ENCODE results near the gene PDE4B. TPM values are rescaled to one million over a fixed set of nuclear protein-coding genes. Genes with fewer than 3 reads are reported as not detected.
"Not testable (repeated sequence)": the region's sequence is repeated elsewhere in the genome, so short reads cannot be mapped to it uniquely, and the experiment has no call there.

Gene PDE4B
- total and polyA plus RNA-seq, 2 of the 13 experiments (the other 11 are each of a cell fraction or from before 2014, with no cell fraction given): not detected

- no peak overlapping the region for H3K9ac ChIP-seq (ENCODE audit: insufficient read depth, low read depth, low read length)
- H3K4me2 ChIP-seq (ENCODE audit: low read depth, low read length): no peak overlapping the region
- peaks cover 42% of the 10 kb centered on the region for H3K9me3 ChIP-seq (ENCODE audit: low read length)
- no peak for ATAC-seq
- in situ Hi-C loops (cut with HindIII; ENCODE audit: extremely low pct_ligation_motif_present, low pct_unique_long_range_greater_than_20kb) (no loop called here), intact Hi-C loops (cut with micrococcal nuclease; ENCODE audit: unreplicated experiment) (no loop called here)
- H3K79me2 ChIP-seq (ENCODE audit: insufficient read depth, low read length): no peaks in the 10 kb centered on the region
- ChIA-PET CTCF (ENCODE audit: low intra/inter-chr PET ratio, low total read pairs) (no interaction called here), POLR2A (no interaction called here)
- H2AFZ ChIP-seq (ENCODE audit: low read length): no peak overlapping the region
- peak; percentile 64 to 88 for TF ChIP-seq MAFK (conservative IDR thresholded peaks at IDR 0.05 in 1 of 2, IDR thresholded peaks at IDR 0.05 in 1 of 2; ENCODE audit: low read length in 2 of 2)
- no peak for TF ChIP-seq SOX5 (CRISPR knock-in tag; IDR thresholded peaks at IDR 0.05; ENCODE audit: borderline replicate concordance)
- TF ChIP-seq MAFF (IDR thresholded peaks at IDR 0.05; ENCODE audit: low read depth, low read length): peak; percentile 78
- WGBS (ENCODE audit: low lambda C conversion rate): 8% methylated on average over 2 of the region's 2 CpGs
- H3K36me3 ChIP-seq (replicated peaks in 1 of 2; ENCODE audit: control insufficient read depth in 1 of 2, insufficient read depth in 2 of 2, low read length in 2 of 2): no peaks in the 10 kb centered on the region
- no peak for FAIRE-seq
- H3K4me1 ChIP-seq (ENCODE audit: insufficient read depth, low read length): no peaks in the 10 kb centered on the region
- no peak overlapping the region for H3K4me3 ChIP-seq (replicated peaks in 1 of 3; ENCODE audit: insufficient read depth in 1 of 3, low read depth in 2 of 3, low read length in 3 of 3)
- H3K27ac ChIP-seq (ENCODE audit: extremely low read length, insufficient read depth, low read length): no peak overlapping the region
- no peaks in the 10 kb centered on the region for H4K20me1 ChIP-seq (ENCODE audit: insufficient read depth, low read length)
- no TSS peak for BruUV-seq (replicated peaks)
- H3K27me3 ChIP-seq (ENCODE audit: control insufficient read depth in 1 of 2, insufficient read depth in 2 of 2, low read length in 2 of 2): no peaks in the 10 kb centered on the region
- no peak for DNase-seq (ENCODE audit: low spot score)
These were observed 342.5 kb downstream of the PDE4B start for GRCh38 chr1:66135161-66135560.

GRCh38 chr1:66136423-66136822 lies 343.7 kb downstream of the PDE4B start:
- 4% methylated on average over 4 of the region's 4 CpGs for WGBS (ENCODE audit: low lambda C conversion rate)
- H3K4me1 ChIP-seq (ENCODE audit: insufficient read depth, low read length); H3K4me3 ChIP-seq (replicated peaks in 1 of 3; ENCODE audit: insufficient read depth in 1 of 3, low read depth in 2 of 3, low read length in 3 of 3); H3K36me3 ChIP-seq (replicated peaks in 1 of 2; ENCODE audit: control insufficient read depth in 1 of 2, insufficient read depth in 2 of 2, low read length in 2 of 2); H3K27me3 ChIP-seq (ENCODE audit: control insufficient read depth in 1 of 2, insufficient read depth in 2 of 2, low read length in 2 of 2); DNase-seq (ENCODE audit: low spot score); ATAC-seq; H3K4me2 ChIP-seq (ENCODE audit: low read depth, low read length); H2AFZ ChIP-seq (ENCODE audit: low read length); H4K20me1 ChIP-seq (ENCODE audit: insufficient read depth, low read length); FAIRE-seq; POLR2A ChIA-PET; H3K27ac ChIP-seq (ENCODE audit: extremely low read length, insufficient read depth, low read length); in situ Hi-C loops (cut with HindIII; ENCODE audit: extremely low pct_ligation_motif_present, low pct_unique_long_range_greater_than_20kb); BruUV-seq (replicated peaks); H3K79me2 ChIP-seq (ENCODE audit: insufficient read depth, low read length); intact Hi-C loops (cut with micrococcal nuclease; ENCODE audit: unreplicated experiment); CTCF ChIA-PET (ENCODE audit: low intra/inter-chr PET ratio, low total read pairs); H3K9ac ChIP-seq (ENCODE audit: insufficient read depth, low read depth, low read length): not testable (repeated sequence)
- peaks cover 33% of the 10 kb centered on the region for H3K9me3 ChIP-seq (ENCODE audit: low read length)

Data from HepG2 (cell line).